Cardiac muscle cell (in vitro differentiated cells and primary cell): Measurements from ENCODE around the gene MACROD2. TPM values are rescaled to one million over a fixed set of nuclear protein-coding genes. Genes with fewer than 3 reads are reported as not detected.

Source experiments
- DNase-seq, 2 donors: peaks; one replicate each; pipeline versions ENCODE4 v3.0.0 to v3.0.0-alpha.2; 2010 to 2017; ENCODE audit warnings: low read depth in 1 of 2, low spot score in 1 of 2
- H3K27ac ChIP-seq: fragments of 200-600 bp; sonication (generic); 2 replicates; pipeline ENCODE4 v1.5.1; 2016
- H3K27me3 ChIP-seq: fragments of 200-600 bp; sonication (generic); 2 replicates; pipeline ENCODE4 v1.6.0; 2016; ENCODE audit warnings: control low read depth
- H3K36me3 ChIP-seq: fragments of 200-600 bp; sonication (generic); 2 replicates; pipeline ENCODE4 v1.5.1; 2016; ENCODE audit warnings: control low read depth
- H3K4me1 ChIP-seq: fragments of 200-600 bp; sonication (generic); 2 replicates; pipeline ENCODE4 v1.8.1; 2017; ENCODE audit warnings: low read depth, mild to moderate bottlenecking, mixed run types
- H3K4me3 ChIP-seq: fragments of 200-600 bp; sonication (generic); 2 replicates; pipeline ENCODE4 v1.5.1; 2016; ENCODE audit warnings: mild to moderate bottlenecking
- H3K9me3 ChIP-seq: fragments of 200-600 bp; sonication (generic); 2 replicates; pipeline ENCODE4 v1.5.1; 2017; ENCODE audit warnings: low read depth, mild to moderate bottlenecking, control low read depth
- CTCF ChIP-seq: IDR thresholded peaks from 2 replicates; pipeline ENCODE4 v1.5.1; 2012; ENCODE audit warnings: low read depth, mild to moderate bottlenecking, low read length
- polyA plus RNA-seq: library from polyadenylated mRNA; unstranded; fragments of >200 nt; fragmentation: Nextera tagmentation; extraction: Ambion mirVana; gene quantifications from 2 replicates; pipeline ENCODE4 v1.2.1, GENCODE V29; 2016
- total RNA-seq: library from RNA; depleted of rRNA; stranded (reverse); fragments of >200 nt; gene quantifications from 2 replicates; pipeline ENCODE4 v1.2.3, GENCODE V29; 2016

The MACROD2 gene
- total and polyA plus RNA-seq, 2 experiments from 2014 or later, result 9.3 to 14.4 TPM

GRCh38 chr20:15767586-15767985, 1772.3 kb downstream of the MACROD2 start:
- no peaks in the 10 kb centered on the region for H3K4me1 ChIP-seq
- no peaks in the 10 kb centered on the region for H3K27me3 ChIP-seq
- no peak for DNase-seq
- TF ChIP-seq CTCF, result no peak
- H3K27ac ChIP-seq, result no peak overlapping the region
- no peak overlapping the region for H3K4me3 ChIP-seq
- H3K9me3 ChIP-seq, result no peaks in the 10 kb centered on the region
- H3K36me3 ChIP-seq, result no peaks in the 10 kb centered on the region

GRCh38 chr20:15767999-15768741, 1772.9 kb downstream of the MACROD2 start:
- Histone ChIP-seq H3K4me3 (no peak overlapping the region), H3K36me3 (no peaks in the 10 kb centered on the region), H3K27me3 (no peaks in the 10 kb centered on the region), H3K4me1 (no peaks in the 10 kb centered on the region), H3K27ac (no peak overlapping the region), H3K9me3 (no peaks in the 10 kb centered on the region)
- DNase-seq, result no peak
- no peak for TF ChIP-seq CTCF

- no peak for DNase-seq
- TF ChIP-seq CTCF, result no peak
- Histone ChIP-seq H3K9me3 (no peaks in the 10 kb centered on the region), H3K4me1 (no peaks in the 10 kb centered on the region), H3K36me3 (no peaks in the 10 kb centered on the region), H3K4me3 (no peak overlapping the region), H3K27ac (no peak overlapping the region), H3K27me3 (no peaks in the 10 kb centered on the region)
Observed at GRCh38 chr20:15772826-15773225, 1777.5 kb downstream of the MACROD2 start.

- Histone ChIP-seq H3K27me3 (no peaks in the 10 kb centered on the region), H3K36me3 (no peaks in the 10 kb centered on the region), H3K9me3 (no peaks in the 10 kb centered on the region), H3K4me3 (no peak overlapping the region), H3K4me1 (no peaks in the 10 kb centered on the region), H3K27ac (no peak overlapping the region)
- DNase-seq, result no peak
- no peak for TF ChIP-seq CTCF
Observed at GRCh38 chr20:15774926-15775325, 1779.6 kb downstream of the MACROD2 start.

- TF ChIP-seq CTCF, result no peak
- no peak overlapping the region for H3K27ac ChIP-seq
Observed at GRCh38 chr20:15776770-15777466, 1781.6 kb downstream of the MACROD2 start.

More at GRCh38 chr20:15776770-15777466, 1781.6 kb downstream of the MACROD2 start:
- H3K4me3 ChIP-seq, result no peak overlapping the region
- H3K36me3 ChIP-seq, result no peaks in the 10 kb centered on the region
- H3K4me1 ChIP-seq, result no peaks in the 10 kb centered on the region
- no peaks in the 10 kb centered on the region for H3K9me3 ChIP-seq
- H3K27me3 ChIP-seq, result no peaks in the 10 kb centered on the region
- DNase-seq, result no peak
